Measurements from ENCODE around the gene AZU1.
A peak's percentile ranks its signal among the peaks of the same experiment; 100 is the strongest.
"Not testable (repeated sequence)": the region's sequence is repeated elsewhere in the genome, so short reads cannot be mapped to it uniquely, and the experiment has no call there.

The AZU1 gene

DNA sequence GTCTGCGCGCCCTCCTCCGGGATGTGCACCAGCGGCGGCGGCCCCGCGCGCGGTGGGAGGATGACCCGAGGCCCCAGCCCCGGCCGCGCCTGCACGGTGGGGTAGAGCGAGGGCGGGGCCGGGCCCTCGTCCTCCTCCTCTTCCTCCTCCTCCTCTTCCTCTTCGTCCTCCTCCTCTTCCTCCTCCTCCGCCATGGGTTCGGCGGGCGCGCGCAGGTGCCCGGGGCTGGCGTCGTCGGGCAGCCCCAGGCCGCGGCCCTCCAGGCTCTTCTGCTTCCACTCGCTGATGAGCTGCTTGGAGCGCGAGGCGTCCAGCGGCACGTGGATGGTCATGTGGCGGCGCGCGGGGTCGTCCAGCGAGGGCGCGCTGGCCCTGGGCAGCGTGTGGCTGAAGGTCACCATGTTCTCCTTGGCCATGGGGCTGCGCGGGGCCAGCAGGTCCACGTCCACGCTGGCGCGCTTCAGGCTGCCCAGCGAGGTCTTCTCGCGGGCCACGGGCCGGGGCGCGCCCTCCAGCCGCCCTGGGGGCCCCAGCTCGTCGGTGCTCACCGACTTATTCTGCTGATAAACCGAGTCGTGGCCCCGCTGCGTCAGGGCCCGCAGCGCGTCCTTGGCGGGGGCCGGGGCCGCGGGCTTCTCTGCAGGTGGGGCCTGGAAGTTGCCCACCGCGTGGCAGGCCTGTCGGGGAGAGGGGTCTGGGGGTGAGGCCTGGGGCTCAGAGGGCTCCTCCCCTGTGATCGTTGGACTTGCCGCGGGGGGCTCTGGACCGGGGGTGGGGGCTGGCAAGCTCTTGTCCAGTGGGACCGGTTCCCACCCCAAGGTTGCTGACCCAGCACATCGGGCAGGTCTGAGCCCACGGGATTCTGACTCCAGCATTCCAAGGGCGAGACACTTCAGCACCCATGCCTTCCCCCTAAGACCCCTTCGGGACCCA, 14.2 kb upstream of the AZU1 start:
- Histone ChIP-seq H3K4me2 (ENCODE audit: low read length) (no peak overlapping the region), H3K4me1 (ENCODE audit: control insufficient read depth, insufficient read depth, low read length) (no peaks in the 10 kb centered on the region), H3K4me3 (ENCODE audit: low read length) (no peak overlapping the region), H3K36me3 (ENCODE audit: insufficient read depth, low read length) (peaks cover 58% of the 10 kb centered on the region), H3K9me3 (replicated peaks; ENCODE audit: low read length) (no peaks in the 10 kb centered on the region), H3K27me3 (ENCODE audit: control insufficient read depth, insufficient read depth, low read length) (no peaks in the 10 kb centered on the region), H3K9ac (ENCODE audit: low read depth, low read length) (no peak overlapping the region)

DNA sequence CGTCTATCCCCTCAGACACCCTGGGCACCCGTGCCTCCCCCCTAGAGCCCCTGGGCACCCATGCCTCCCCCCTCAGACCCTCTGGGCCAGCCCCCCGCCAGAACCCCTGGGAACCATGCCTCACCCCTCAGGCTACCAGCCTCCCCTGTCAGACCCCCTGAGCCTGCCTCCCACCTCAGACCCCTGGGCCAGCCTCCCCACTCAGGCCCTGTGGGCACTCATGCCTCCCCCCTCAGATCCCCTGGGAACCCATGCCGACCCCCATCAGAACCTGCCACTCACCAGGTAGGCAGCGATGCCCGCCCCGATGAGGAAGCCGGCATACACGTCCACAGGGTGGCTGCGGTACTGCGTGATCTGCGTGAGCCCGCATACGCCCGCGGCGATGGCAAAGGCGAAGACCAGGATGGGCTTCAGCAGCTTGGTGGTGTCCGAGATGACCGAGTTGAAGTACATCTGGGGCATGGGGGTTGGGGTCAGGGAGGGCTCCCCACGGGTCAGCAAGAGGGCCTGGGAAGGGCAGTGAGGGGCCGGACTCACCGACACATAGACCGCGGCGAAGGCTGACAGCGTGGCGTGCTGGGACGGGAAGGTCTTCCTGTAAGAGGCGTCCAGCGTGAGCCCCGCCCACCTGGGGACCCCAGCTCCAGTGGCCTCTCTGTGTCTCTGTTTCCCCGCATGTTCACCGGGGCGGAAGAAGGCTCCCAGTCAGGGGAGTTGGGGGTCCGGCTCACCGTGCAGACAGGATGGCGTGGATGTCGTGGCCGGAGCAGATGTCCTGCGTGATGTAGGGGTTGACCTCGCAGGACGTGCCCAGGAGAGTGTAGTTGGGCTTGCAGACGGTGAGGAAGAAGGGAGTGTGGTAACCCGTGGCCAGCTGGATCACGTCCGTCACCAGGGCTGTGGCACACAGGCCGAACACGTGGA, 13.2 kb upstream of the AZU1 start:
- no peak overlapping the region for H3K4me2 ChIP-seq (ENCODE audit: low read length)
- H3K36me3 ChIP-seq (ENCODE audit: insufficient read depth, low read length), result peaks cover 50% of the 10 kb centered on the region
- no peak overlapping the region for H3K9ac ChIP-seq (ENCODE audit: low read depth, low read length)
- no peaks in the 10 kb centered on the region for H3K9me3 ChIP-seq (replicated peaks; ENCODE audit: low read length)
- no peaks in the 10 kb centered on the region for H3K4me1 ChIP-seq (ENCODE audit: control insufficient read depth, insufficient read depth, low read length)
- H3K4me3 ChIP-seq (ENCODE audit: low read length), result no peak overlapping the region
- H3K27me3 ChIP-seq (ENCODE audit: control insufficient read depth, insufficient read depth, low read length), result no peaks in the 10 kb centered on the region

DNA sequence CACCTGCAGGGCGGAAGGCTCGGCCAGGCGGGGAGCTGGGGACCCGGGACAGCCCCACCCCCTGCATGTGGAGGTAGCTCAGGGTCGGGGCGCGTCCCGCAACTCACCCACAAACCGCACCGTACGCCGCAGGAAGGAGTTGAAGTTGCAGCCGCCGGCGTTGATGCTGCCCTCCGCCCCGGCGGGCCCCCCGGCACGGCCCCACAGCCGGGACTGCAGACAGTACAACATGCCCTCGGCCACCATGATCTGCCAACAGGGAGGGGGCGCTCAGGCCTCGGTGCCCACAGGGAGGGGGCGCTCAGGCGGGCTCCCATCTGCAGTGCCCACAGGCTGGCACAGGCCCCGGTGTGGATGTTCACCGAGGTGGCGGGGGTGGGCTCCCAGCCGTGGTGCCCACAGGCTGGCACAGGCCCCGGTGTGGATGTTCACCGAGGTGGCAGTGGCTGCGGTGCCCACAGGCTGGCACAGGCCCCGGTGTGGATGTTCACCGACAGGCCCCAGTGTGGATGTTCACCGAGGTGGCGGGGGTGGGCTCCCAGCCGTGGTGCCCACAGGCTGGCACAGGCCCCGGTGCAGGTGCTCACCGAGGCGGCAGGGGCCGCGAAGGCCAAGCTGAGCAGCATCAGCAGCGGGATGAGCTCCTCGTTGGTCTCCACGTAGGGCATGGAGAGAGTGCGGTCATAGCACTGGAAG, 12.4 kb upstream of the AZU1 start:
- Histone ChIP-seq H3K36me3 (ENCODE audit: insufficient read depth, low read length) (peaks cover 42% of the 10 kb centered on the region), H3K4me3 (ENCODE audit: low read length) (no peak overlapping the region), H3K4me2 (ENCODE audit: low read length) (no peak overlapping the region), H3K9ac (ENCODE audit: low read depth, low read length) (no peak overlapping the region), H3K9me3 (replicated peaks; ENCODE audit: low read length) (no peaks in the 10 kb centered on the region), H3K4me1 (ENCODE audit: control insufficient read depth, insufficient read depth, low read length) (no peaks in the 10 kb centered on the region), H3K27me3 (ENCODE audit: control insufficient read depth, insufficient read depth, low read length) (no peaks in the 10 kb centered on the region)

DNA sequence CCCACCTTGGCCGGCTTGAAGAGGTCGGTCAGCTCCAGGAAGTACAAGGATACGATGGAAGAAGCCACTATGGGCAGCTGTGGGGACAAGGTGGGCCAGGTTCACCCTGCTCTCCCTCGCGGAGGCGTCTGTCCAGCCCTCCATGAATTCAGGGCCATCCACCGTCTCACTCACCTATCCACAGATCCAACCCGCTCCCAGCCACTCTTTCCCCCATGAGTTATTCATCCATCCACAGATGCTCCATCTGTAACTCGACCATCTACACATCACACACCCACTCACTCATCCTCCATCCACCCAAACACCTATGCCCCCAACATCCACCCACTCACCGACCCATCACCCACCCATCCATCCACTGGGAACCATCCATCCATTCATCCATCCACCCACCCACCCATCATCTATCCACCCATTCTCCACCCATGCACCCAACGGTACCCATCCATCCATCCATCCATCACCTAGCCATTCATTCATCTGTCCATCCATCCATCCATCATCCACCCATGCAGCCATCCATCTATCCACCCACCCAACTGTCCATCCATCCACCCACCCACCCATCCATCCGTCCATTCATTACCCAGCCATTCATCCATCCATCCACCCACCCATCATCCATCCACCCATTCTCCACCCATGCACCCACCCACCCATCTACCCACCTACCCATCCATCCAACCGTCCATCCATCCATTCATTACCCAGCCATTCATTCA, 11.7 kb upstream of the AZU1 start:
- Histone ChIP-seq H3K4me2 (ENCODE audit: low read length) (no peak overlapping the region), H3K27me3 (ENCODE audit: control insufficient read depth, insufficient read depth, low read length) (no peaks in the 10 kb centered on the region), H3K4me3 (ENCODE audit: low read length) (no peak overlapping the region), H3K9me3 (replicated peaks; ENCODE audit: low read length) (no peaks in the 10 kb centered on the region), H3K9ac (ENCODE audit: low read depth, low read length) (no peak overlapping the region), H3K4me1 (ENCODE audit: control insufficient read depth, insufficient read depth, low read length) (no peaks in the 10 kb centered on the region), H3K36me3 (ENCODE audit: insufficient read depth, low read length) (peaks cover 35% of the 10 kb centered on the region)

DNA sequence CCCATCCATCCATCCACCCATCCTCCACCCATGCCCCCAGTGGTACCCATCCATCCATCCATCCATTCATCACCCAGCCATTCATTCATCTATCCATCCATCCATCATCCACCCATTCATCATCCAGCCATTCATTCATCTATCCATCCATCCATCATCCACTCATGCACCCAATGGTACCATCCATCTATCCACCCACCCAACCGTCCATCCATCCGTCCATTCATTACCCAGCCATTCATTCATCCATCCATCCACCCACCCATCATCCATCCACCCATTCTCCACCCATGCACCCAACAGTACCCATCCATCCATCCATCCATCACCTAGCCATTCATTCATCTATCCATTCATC, 11.2 kb upstream of the AZU1 start:
- no peak overlapping the region for H3K4me2 ChIP-seq (ENCODE audit: low read length)
- H3K9ac ChIP-seq (ENCODE audit: low read depth, low read length), result no peak overlapping the region
- peaks cover 30% of the 10 kb centered on the region for H3K36me3 ChIP-seq (ENCODE audit: insufficient read depth, low read length)
- H3K9me3 ChIP-seq (replicated peaks; ENCODE audit: low read length), result no peaks in the 10 kb centered on the region
- no peak overlapping the region for H3K4me3 ChIP-seq (ENCODE audit: low read length)
- H3K4me1 ChIP-seq (ENCODE audit: control insufficient read depth, insufficient read depth, low read length), result no peaks in the 10 kb centered on the region
- H3K27me3 ChIP-seq (ENCODE audit: control insufficient read depth, insufficient read depth, low read length), result no peaks in the 10 kb centered on the region

DNA sequence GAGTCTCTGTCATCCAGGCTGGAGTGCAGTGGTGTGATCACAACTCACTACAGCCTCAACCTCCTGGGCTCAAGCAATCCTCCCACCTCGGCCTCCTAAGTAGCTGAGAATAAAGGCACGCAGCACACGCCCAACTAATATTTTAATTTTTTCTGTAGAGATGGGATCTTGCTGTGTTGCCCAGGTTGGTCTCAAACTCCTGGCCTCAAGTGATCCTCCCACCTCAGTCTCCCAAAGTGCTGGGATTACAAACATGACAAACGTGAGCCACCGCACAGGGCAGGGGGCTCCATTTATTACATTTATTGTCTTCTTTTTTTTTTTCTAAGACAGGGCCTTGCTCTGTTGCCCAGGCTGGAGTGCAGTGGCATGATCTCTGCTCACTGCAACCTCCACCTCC, 7.4 kb upstream of the AZU1 start:
- H3K27me3 ChIP-seq (ENCODE audit: control insufficient read depth, insufficient read depth, low read length); H3K36me3 ChIP-seq (ENCODE audit: insufficient read depth, low read length); H3K9ac ChIP-seq (ENCODE audit: low read depth, low read length); H3K9me3 ChIP-seq (replicated peaks; ENCODE audit: low read length); H3K4me1 ChIP-seq (ENCODE audit: control insufficient read depth, insufficient read depth, low read length); H3K4me3 ChIP-seq (ENCODE audit: low read length); H3K4me2 ChIP-seq (ENCODE audit: low read length): not testable (repeated sequence)

DNA sequence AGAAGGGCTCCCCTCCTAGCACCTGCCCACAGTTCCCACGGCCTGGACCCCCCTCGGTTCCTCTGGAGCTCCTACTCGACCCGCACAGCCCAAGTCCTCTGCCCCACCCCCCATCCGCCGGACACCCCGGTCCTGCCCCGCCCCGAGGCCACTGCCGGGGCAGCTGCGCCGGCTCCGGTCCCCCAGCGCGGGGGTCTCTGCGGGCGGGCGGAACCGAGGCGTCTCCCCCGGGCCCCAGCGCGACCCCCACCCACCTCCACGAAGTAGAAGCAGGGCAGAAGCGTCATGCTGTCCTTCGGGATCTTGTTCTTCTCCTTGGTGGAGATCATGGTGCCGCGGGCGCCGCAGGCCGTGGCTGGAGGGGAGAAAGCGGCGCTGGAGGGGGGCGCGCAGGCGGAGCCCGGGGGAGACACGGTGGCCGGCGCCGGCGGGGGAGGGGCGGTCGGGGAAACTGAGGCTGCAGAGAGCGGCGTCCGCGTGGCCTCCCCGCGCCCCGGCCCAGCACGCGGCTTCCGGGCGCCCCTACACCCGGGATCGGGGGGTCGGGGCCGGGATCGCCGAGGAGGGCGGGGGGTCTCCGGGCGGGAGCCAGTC, 6.3 kb upstream of the AZU1 start:
- Histone ChIP-seq H3K4me3 (ENCODE audit: low read length) (no peak overlapping the region), H3K9ac (ENCODE audit: low read depth, low read length) (no peak overlapping the region), H3K4me2 (ENCODE audit: low read length) (peak overlapping the region; percentile 49), H3K9me3 (replicated peaks; ENCODE audit: low read length) (no peaks in the 10 kb centered on the region), H3K4me1 (ENCODE audit: control insufficient read depth, insufficient read depth, low read length) (no peaks in the 10 kb centered on the region), H3K36me3 (ENCODE audit: insufficient read depth, low read length) (no peaks in the 10 kb centered on the region), H3K27me3 (ENCODE audit: control insufficient read depth, insufficient read depth, low read length) (peaks cover 7% of the 10 kb centered on the region)

DNA sequence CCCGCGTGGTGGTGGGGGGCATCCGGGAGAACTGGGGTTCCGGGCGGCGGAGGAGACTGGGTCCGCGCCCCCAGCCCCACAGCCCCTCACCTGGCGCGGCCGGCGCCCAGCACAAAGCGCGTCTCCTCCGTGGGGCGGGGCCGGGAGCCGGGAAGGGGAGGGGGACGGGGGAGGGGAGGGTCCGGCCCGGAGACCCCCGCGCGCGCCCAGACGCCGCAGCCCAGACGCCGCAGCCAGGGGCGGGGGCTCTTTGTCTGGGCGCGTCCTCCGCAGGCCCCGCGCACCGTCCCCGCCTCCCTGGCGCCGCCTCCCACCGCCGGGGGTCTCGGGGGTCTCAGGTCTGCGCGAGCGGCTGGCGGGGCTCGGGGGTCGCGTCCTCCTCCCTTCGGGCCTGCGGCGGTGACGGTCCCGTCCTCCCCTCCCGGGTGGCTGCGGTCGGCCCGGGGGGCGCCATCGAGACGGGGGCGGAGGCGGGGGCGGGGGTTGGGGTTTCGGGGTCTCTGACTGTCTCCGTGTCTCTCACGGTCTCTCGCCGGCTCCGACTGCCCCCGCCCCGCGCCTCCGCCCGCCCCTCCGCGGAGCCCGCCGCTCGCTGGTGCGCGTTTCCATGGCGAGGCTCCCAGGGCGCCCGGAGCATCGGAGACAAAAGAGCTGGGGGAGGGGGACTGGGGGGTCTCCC, 5.7 kb upstream of the AZU1 start, which contains the start of gene PLPPR3:
PLPPR3 (minus strand) TSS at position 131 of the 679 bp plus-strand sequence. CDS start 396 bp downstream, outside the sequence.
- H3K9ac ChIP-seq (ENCODE audit: low read depth, low read length), result no peak within 1 kb of the TSS
- no peaks in the 10 kb centered on the region for H3K4me1 ChIP-seq (ENCODE audit: control insufficient read depth, insufficient read depth, low read length)
- H3K4me3 ChIP-seq (ENCODE audit: low read length), result no peak within 1 kb of the TSS
- H3K9me3 ChIP-seq (replicated peaks; ENCODE audit: low read length), result no peaks in the 10 kb centered on the region
- peak within 1 kb of the TSS; percentile 49 for H3K4me2 ChIP-seq (ENCODE audit: low read length)
- H3K27me3 ChIP-seq (ENCODE audit: control insufficient read depth, insufficient read depth, low read length), result peaks cover 7% of the 10 kb centered on the region
- H3K36me3 ChIP-seq (ENCODE audit: insufficient read depth, low read length), result no peaks in the 10 kb centered on the region

DNA sequence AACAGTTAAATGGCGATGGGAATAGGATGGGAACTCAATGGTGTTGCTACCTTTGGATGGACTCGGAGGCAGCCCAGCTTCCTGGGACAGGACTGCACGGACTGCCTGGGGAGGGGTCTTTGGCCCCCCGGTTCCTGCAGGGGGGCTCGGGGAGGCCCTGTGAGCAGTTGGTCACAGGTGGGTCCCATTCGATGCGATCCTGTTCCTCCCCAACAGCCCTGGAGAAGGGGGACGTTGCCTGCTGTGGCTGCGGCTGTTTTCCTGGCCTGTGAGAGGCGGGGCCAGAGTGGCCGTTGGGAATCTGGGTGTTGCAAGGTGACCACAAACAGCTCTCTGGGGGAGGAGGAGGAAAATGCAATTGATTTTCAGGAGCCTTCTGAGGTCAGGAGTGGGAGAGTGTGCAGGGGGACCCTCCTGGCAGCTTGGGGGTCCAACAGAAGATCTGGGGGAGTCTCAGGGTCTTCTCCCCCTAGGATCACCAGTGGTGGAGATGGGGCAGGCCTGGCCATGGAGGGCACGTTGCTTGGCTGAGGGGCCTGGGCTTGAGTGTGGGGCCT, 4.0 kb upstream of the AZU1 start:
- H3K9me3 ChIP-seq (replicated peaks; ENCODE audit: low read length), result no peaks in the 10 kb centered on the region
- no peak overlapping the region for H3K4me3 ChIP-seq (ENCODE audit: low read length)
- peaks cover 7% of the 10 kb centered on the region for H3K27me3 ChIP-seq (ENCODE audit: control insufficient read depth, insufficient read depth, low read length)
- no peaks in the 10 kb centered on the region for H3K4me1 ChIP-seq (ENCODE audit: control insufficient read depth, insufficient read depth, low read length)
- no peak overlapping the region for H3K4me2 ChIP-seq (ENCODE audit: low read length)
- no peaks in the 10 kb centered on the region for H3K36me3 ChIP-seq (ENCODE audit: insufficient read depth, low read length)
- H3K9ac ChIP-seq (ENCODE audit: low read depth, low read length), result no peak overlapping the region

DNA sequence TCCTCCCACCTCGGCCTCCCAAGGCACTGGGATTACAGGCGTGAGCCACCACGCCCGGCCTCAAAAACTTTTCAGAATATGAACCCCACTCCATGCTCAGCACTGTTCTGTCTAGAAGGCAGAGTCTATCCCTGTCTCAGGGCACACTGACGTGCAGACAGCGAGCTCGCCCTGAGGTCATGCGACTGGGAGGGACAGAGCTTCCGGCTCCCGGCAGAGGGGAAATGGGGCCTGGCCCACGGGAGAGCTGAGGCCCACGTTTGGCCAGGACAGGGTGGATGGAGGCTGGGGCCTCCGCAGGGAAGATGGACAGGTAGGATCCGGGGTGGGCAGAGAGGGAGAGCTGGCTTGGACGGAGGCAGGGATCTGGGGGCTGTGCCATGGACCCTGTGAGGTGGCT, 2.8 kb upstream of the AZU1 start:
- Histone ChIP-seq H3K4me3 (ENCODE audit: low read length) (no peak overlapping the region), H3K4me2 (ENCODE audit: low read length) (no peak overlapping the region), H3K36me3 (ENCODE audit: insufficient read depth, low read length) (no peaks in the 10 kb centered on the region), H3K9me3 (replicated peaks; ENCODE audit: low read length) (no peaks in the 10 kb centered on the region), H3K4me1 (ENCODE audit: control insufficient read depth, insufficient read depth, low read length) (no peaks in the 10 kb centered on the region), H3K27me3 (ENCODE audit: control insufficient read depth, insufficient read depth, low read length) (peaks cover 7% of the 10 kb centered on the region), H3K9ac (ENCODE audit: low read depth, low read length) (no peak overlapping the region)

Measured in skeletal muscle satellite cell (primary cell).